NCI-H2171 treated with DMSO at 0.1 percent for 48 hours (cell line): ENCODE measurements around the gene SLC44A3.
"Not testable (repeated sequence)": the region's sequence is repeated elsewhere in the genome, so short reads cannot be mapped to it uniquely, and the experiment has no call there.

Experiments used
- DNase-seq: peaks from one replicate; lab custom pipeline; 2025; lab: John Stamatoyannopoulos, UW

Gene SLC44A3

GRCh38 chr1:94836891-94837290 lies 16.7 kb downstream of the SLC44A3 start:
- DNase-seq, result no peak

GRCh38 chr1:94840381-94840780 lies 20.2 kb downstream of the SLC44A3 start:
- not testable (repeated sequence) for DNase-seq

GRCh38 chr1:94840808-94841207 lies 20.7 kb downstream of the SLC44A3 start:
- DNase-seq, result no peak

- DNase-seq, result no peak
These were observed 23.3 kb downstream of the SLC44A3 start for GRCh38 chr1:94843430-94843829.

- no peak for DNase-seq
These were observed 23.7 kb downstream of the SLC44A3 start for GRCh38 chr1:94843846-94844245.

- no peak for DNase-seq
These were observed 26.2 kb downstream of the SLC44A3 start for GRCh38 chr1:94846308-94846707.

GRCh38 chr1:94851571-94851970 lies 31.4 kb downstream of the SLC44A3 start:
- no peak for DNase-seq

- DNase-seq, result no peak
These were observed 32.6 kb downstream of the SLC44A3 start for GRCh38 chr1:94852788-94853187.

- peak; percentile 78 for DNase-seq
These were observed 34.5 kb downstream of the SLC44A3 start for GRCh38 chr1:94854458-94855306.

GRCh38 chr1:94855307-94855700 lies 35.1 kb downstream of the SLC44A3 start:
- no peak for DNase-seq

GRCh38 chr1:94856004-94856403 lies 35.8 kb downstream of the SLC44A3 start:
- DNase-seq, result no peak

- DNase-seq, result no peak
These were observed 36.7 kb downstream of the SLC44A3 start for GRCh38 chr1:94856868-94857267.

- DNase-seq, result no peak
These were observed 38.1 kb downstream of the SLC44A3 start for GRCh38 chr1:94858276-94858675.

GRCh38 chr1:94859174-94859573 lies 39.0 kb downstream of the SLC44A3 start:
- no peak for DNase-seq

- no peak for DNase-seq
These were observed 42.6 kb downstream of the SLC44A3 start for GRCh38 chr1:94862718-94863117.

GRCh38 chr1:94863297-94863911 lies 43.2 kb downstream of the SLC44A3 start:
- peak; percentile 9 for DNase-seq

- DNase-seq, result no peak
These were observed 43.8 kb downstream of the SLC44A3 start for GRCh38 chr1:94863919-94864318.

- DNase-seq, result no peak
These were observed 44.7 kb downstream of the SLC44A3 start for GRCh38 chr1:94864821-94865220.

GRCh38 chr1:94865360-94865759 lies 45.2 kb downstream of the SLC44A3 start:
- no peak for DNase-seq

- peak; percentile 19 for DNase-seq
These were observed 46.1 kb downstream of the SLC44A3 start for GRCh38 chr1:94866164-94866807.

- no peak for DNase-seq
These were observed 50.9 kb downstream of the SLC44A3 start for GRCh38 chr1:94871031-94871430.

GRCh38 chr1:94872771-94873495 lies 52.8 kb downstream of the SLC44A3 start:
- no peak for DNase-seq
